Measurements from ENCODE around the gene RGS3.
"Not testable (repeated sequence)": the region's sequence is repeated elsewhere in the genome, so short reads cannot be mapped to it uniquely, and the experiment has no call there.

The RGS3 gene

DNA sequence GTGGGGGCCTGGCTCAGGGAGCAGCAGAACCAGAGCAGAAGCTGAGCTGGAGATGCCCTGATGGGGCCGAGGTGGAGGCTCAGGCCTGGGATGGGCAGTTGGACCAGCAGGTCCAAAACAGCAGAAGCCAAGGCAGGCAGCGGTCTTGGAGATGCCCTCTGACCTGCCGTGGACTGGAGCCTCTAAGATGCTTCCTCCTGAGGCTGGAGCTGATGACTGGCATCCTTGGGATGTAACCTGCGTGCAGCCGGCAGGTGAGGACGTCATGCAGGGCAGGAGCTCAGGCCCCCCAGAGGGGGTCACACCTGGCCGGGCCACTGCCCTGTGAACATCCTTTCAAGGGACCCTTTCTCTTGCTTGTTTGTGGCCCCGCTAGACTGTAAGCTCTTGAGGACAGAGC lies 162.0 kb downstream of the RGS3 start:
- no peak for DNase-seq

DNA sequence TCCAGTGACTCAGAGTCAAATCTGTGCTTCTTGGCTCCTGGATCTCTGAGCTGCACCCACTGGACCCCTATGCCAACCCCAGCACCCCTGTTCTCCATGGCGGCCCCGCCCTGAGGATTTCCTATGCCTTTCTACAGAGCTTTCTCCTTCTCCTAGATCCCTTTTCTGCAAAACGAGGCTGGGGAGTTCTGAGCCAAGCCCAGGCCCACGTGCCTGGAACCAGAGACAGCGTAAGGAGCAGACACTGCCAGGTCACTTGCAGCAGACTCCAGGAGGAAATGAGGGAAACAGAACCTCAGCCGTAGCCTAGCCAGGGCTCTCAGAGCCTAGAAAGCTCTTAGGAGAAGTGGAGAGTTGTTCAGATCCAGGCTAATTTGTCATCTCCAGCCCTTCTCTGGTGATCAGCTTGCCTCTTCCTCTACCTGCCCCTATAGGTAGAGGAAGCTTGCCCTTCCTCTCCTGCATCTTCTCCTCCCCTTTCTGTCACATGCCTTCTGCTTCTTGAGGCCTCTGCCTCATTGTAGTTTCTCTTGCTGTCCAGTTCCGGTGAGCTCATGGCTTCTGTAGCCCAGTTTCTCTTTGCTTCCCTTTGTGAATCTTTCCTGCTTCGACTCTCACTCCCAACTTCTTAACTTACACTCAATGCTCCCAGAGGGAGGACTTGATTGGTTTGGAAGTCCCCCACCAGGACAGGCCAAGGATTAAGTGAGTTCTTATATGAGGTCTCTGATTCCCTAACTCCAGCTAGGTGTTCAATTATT lies 163.4 kb downstream of the RGS3 start:
- no peak for DNase-seq

DNA sequence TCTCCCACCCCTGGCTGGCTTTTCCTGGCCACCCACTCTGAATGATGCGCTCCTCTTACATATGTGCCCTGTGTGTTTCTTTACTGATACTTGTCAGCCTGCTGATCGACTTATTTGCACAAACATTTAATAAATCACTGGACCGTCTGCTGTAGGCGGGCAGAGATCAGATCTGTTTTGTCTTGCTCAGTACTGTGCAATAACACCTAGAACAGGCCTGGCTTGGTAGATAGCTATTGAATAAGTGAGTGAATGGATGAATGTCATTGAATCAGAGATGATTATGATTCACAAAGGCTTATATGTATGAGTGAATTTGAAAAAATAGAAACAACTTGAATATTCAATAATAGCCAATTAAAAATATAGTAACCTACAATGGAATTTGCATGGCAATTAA lies 165.1 kb downstream of the RGS3 start:
- DNase-seq: no peak

- DNase-seq: no peak
Observed at GRCh38 chr9:113630386-113631136, 167.0 kb downstream of the RGS3 start.

DNA sequence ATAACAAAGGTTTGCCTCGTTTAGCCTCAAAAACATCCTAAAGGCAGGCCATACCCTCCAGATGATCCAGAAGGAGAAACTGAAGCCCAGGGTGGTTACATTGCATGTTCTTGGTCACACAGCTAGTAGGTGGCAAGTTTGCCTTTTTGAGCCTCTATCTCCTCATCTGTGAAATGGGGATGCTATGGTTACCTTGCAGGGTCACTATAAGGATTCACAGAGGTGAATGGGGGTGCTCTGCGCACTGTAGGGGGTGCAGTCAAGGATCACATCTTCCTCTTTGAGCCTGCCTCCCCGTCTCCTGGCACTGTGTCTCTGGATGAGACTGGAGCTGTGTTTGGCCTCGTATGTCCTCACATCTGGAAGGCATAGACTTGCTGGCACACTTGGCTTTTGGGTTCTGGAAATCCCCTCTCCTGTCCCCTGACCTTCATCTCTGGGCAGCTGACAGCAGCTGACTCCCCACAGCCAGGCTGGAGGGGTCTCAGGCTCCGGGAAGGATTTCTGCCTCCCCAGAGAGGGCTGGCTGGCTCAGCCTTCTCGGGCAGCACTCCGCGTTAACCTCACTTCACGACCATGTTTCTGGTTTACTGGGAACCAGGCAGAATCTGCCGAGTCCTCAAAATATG lies 167.7 kb downstream of the RGS3 start:
- no peak for DNase-seq

DNA sequence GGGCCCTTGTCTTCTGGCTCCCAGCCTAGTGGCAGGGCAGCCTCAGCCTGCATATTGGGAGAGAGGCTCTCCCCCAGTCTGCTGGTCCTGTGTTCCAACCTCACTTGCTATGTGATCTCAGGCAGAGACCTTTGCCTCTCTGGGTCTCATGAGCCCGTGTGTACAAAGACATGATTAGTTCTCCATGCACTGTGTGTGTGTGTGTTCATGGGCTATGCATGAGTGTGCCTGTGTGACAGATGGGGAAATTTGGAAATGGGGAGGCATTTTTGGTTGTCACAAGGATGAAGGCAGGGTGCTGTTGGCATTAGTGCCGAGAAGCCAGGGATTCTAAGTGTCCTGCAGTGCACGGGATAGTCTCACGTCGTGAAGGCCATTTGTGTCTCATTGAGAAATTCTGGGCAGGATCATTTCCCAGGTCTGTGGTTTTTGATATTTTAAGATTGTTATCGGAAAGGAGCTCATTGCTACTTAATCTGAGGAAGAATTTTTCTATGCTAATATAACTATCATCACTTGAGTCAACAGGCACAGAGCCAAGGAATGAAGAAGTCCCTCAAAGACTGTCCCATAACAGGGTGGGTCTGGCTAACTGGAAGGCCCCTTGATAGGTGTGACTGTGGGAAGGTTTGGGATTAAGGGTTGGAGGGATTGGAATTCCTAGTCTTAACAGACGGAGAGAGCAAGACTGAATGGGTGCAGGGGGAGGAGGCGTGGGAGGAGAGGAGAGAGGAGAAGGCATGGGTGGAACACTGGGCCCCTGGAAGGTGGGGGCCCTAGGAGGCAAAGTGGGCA lies 168.5 kb downstream of the RGS3 start:
- DNase-seq: no peak

DNA sequence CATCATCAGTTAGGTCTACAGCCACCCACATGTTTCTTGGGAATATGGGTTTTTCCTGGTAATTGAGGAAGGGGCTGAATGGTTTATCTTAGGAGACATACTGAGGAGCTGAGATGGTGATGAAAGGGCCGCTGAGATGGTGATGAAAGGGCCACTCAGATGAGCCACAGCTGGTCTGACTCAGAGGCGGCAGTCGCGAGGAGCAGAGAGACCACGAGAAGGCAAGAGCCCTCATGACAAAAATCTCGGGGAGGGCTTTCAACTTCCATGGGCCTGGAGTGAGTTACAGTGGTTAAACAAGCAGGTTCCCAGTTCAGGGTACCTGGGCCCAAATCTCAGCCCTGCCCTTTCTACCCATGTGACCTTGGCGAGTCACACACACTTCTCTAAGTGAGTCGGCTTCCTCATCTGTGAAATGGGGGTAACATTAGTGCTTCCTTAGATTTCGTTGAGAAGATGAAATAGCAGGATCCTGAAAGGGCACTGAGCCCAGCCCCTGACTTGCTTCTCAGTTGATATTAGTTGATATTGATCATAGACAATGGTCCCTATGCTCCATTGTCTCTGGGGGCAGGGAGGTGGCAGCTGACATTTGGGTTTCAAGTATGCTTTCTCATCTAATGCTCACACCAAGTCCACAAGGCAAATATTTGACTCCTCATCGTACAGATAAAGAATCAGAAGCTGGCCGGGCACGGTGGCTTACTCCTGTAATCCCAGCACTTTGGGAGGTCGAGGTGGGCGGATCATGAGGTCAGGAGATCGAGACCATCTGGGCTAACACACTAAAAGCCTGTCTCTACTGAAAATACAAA lies 169.5 kb downstream of the RGS3 start:
- DNase-seq: no peak

DNA sequence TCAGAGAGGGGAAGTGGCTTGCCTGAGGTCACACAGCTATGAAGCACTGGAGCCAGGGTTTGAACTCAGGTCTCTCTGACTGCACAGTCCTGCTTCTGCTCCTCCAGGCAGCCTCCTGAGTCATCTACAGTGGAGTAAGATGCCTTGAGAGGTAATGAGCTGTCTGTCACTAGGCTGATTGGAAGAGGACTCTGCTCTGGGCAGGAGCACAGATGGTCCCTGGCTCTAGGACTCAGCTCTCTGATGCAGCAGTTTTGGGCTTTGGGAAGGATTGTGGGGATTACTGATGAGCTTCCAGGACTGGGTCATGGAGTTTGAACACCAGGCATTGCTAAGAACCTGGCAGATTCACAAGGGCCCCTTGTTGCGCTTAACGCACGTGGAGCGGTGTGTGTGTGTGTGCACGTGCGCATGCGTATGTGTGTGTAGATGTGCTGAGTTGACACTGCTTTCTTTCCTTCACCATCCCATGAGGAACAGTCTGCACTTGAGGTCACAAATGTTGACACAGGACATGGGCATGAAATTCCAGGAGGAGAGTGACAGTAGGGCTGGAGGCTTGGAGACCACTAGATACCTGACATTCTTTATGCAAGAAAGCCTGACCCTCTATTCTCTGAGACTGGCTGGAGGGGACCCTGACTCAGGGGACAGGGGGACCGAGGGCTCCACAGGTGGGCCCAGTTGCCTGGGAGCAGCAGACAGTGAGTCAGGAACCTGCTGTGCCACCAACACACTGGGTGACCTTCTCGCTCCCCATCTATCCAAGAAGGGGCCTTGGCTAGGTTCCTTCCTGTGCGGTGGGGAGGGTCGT lies 170.5 kb downstream of the RGS3 start:
- DNase-seq: no peak

GRCh38 chr9:113634596-113635515 lies 171.3 kb downstream of the RGS3 start:
- no peak for DNase-seq

GRCh38 chr9:113635586-113635985 lies 172.1 kb downstream of the RGS3 start:
- DNase-seq: no peak

DNA sequence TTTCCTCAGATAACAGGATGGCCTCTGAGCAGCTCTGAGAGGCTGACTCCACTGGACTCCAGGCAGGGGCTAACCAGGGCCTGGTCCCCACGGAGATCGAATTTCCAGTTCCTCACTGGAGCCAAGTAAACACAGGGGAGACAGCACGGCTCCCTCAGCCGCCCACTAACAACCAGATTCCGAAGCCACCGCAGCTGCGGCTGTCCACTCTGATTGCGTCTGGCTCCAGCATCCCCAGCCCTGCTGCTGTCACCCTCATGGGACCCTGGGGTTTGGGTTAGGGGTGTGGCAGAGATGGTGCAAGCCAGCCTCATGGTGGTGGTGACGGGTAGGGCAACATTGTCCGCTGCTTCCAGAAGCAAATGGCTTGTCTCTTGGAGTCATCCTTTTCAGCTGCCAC lies 172.6 kb downstream of the RGS3 start:
- DNase-seq: peak; percentile 67

DNA sequence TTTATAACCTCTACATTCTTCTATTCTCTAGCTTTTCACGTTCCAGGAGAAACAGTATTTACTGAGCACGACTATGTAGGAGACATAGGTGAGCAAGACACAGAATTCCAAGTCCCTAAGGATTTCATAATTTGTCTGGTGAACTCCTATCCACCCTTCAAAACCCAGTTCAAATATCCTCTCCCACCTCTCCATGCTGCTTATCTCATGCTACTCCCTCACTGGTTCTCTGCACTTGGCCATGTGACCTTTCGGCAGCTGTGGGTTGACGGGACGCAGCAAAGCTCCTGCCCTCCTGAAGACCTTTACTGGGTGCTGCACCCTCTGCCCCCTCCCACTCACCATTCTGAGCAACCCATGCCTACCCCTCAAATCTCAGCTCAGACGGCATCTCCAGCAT lies 173.2 kb downstream of the RGS3 start:
- DNase-seq: no peak

DNA sequence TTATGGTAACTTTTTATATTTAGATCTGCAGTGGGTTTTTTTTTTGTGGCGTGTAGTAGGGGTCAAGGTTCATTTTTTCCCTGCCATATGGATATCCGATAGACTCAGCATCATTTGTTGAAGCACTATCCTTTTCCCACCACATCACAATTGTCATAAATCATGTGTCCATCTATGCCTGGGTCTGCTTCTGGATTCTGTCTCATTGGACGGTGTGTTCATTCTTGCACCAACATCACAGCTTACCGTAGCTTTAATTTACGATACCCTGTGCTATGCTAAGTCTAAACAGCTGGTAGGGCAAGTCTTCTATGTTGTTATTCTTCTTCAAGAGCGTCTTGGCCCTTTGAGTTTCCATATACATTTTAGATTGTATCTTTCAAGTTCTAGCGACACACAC lies 175.0 kb downstream of the RGS3 start:
- no peak for DNase-seq

- DNase-seq: no peak
Observed at GRCh38 chr9:113638897-113639296, 175.4 kb downstream of the RGS3 start.

DNA sequence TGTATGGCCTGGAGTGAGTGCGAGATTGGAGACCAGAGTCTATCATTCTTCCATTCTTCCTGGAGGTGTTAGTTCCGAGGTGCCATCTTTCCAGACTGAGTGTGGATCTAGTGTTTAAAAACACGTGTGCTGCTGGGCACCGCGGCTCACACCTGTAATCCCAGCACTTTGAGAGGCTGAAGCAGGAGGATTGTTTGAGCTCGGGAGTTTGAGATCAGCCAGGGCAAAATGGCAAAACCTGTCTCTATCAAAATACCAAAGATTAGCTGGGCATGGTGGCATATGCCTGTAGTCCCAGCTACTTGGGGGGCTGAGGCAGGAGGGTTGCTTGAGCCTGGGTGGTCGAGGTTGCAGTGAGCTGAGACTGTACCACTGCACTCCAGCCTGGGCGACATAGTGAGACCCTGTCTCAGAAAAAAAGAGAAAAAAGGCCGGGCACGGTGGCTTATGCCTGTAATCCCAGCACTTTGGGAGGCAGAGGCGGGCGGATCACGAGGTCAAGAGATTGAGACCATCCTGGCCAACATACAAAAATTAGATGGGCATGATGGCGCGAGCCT lies 176.0 kb downstream of the RGS3 start:
- DNase-seq: not testable (repeated sequence)

DNA sequence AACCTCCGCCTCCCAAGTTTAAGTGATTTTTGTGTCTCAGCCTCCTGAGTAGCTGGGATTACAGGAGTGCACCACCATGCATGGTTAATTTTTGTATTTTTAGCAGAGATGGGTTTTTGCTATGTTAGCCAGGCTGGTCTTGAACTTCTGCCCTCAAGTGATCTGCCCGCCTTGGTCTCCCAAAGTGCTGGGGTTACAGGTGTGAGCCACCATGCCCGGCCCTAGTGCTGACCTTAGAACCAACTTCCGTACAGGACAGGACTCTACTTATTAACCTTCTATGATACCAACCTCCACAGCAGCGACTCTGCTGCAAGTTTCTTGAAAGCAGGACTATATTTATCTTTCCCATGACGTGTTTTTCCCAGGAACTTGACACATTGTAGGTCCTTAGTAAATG lies 176.9 kb downstream of the RGS3 start:
- DNase-seq: no peak

DNA sequence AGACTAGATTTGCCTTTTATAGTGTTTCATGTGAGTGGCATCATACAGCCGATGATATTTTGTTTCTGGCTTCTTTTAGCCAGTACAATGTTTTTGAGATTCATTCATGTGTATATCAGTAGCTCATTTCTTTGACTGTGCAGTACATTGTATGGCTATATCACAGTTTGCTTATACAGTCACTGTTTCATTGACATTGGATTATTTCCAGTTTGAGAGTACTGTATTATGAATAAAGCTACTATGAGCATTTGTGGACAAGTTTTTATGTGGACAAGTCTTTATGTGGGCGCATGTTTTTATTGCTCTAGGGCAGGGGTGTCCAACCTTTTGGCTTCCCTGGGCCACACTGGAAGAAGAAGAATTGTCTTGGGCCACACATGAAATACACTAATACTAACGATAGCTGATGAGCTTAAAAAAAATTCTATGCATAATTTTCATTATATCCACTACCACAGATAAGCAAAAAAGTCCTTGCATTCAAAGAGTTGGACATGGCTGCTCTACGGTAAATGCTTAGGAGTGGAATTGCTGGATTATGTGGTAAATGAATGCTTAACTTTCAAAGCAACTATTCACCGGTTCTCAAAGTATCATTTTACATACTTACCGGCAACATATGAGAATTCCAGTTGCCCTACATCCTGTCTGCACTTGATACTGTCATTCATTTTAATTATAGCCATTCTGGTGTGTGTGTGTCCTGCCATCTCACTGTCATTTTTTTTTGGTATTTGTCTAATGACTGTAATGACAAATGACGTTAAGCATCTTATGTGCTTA lies 177.8 kb downstream of the RGS3 start:
- DNase-seq: peak; percentile 17

DNA sequence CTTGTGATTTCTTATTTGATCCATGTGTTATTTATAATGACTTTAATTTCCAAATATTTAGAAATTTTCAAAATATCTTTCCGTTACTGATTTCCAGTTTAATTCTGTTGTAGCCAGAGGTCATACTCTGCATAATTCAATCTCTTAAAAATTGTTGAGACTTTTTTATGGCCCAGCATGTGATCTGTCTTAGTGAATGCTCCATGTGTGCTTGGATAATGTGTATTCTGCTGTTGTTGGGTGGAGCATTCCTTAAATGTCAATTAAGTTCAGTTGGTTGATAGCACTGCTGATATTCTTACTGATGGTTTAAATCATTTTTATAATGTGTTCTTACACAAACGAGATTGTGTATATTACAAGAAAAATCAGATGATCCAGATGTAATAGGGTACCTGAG lies 180.8 kb downstream of the RGS3 start:
- no peak for DNase-seq
